HG02610 (cell line): ENCODE results near the gene RSPH1.
A peak's percentile ranks its signal among the peaks of the same experiment; 100 is the strongest.

Experiments
- ATAC-seq: cut with Tn5 transposase; IDR thresholded peaks from one replicate; pipeline ENCODE4 v1.9.1; 2021; ENCODE audit warnings: mild to moderate bottlenecking, moderate library complexity; ENCODE audit not compliant: unreplicated experiment

The RSPH1 gene

GRCh38 chr21:42532466-42533181, 36.6 kb upstream of the RSPH1 start:
- no peak for ATAC-seq

GRCh38 chr21:42531771-42532170, 35.7 kb upstream of the RSPH1 start:
- no peak for ATAC-seq

- no peak for ATAC-seq
Measured at GRCh38 chr21:42530167-42530518, 34.1 kb upstream of the RSPH1 start.

- ATAC-seq, result peak; percentile 35
Measured at GRCh38 chr21:42527489-42528158, 31.6 kb upstream of the RSPH1 start.

- ATAC-seq, result no peak
Measured at GRCh38 chr21:42527127-42527488, 31.1 kb upstream of the RSPH1 start.

- ATAC-seq, result no peak
Measured at GRCh38 chr21:42526379-42526727, 30.3 kb upstream of the RSPH1 start.

- ATAC-seq, result no peak
Measured at GRCh38 chr21:42525676-42526378, 29.8 kb upstream of the RSPH1 start.

- peak; percentile 11 for ATAC-seq
Measured at GRCh38 chr21:42525029-42525581, 29.1 kb upstream of the RSPH1 start.

- ATAC-seq, result peak; percentile 63
Measured at GRCh38 chr21:42524341-42525028, 28.5 kb upstream of the RSPH1 start.

- no peak for ATAC-seq
Measured at GRCh38 chr21:42523941-42524340, 27.9 kb upstream of the RSPH1 start.

GRCh38 chr21:42523211-42523610, 27.2 kb upstream of the RSPH1 start:
- no peak for ATAC-seq

GRCh38 chr21:42522771-42523170, 26.7 kb upstream of the RSPH1 start:
- ATAC-seq, result no peak

GRCh38 chr21:42522271-42522670, 26.2 kb upstream of the RSPH1 start:
- no peak for ATAC-seq

- ATAC-seq, result no peak
Measured at GRCh38 chr21:42521805-42522204, 25.8 kb upstream of the RSPH1 start.

- no peak for ATAC-seq
Measured at GRCh38 chr21:42521384-42521783, 25.4 kb upstream of the RSPH1 start.

- ATAC-seq, result no peak
Measured at GRCh38 chr21:42520628-42521253, 24.7 kb upstream of the RSPH1 start.

GRCh38 chr21:42518626-42519025, 22.6 kb upstream of the RSPH1 start:
- ATAC-seq, result no peak

- ATAC-seq, result no peak
Measured at GRCh38 chr21:42518215-42518614, 22.2 kb upstream of the RSPH1 start.

GRCh38 chr21:42515708-42516502, 19.9 kb upstream of the RSPH1 start:
- no peak for ATAC-seq

- no peak for ATAC-seq
Measured at GRCh38 chr21:42514883-42515228, 18.8 kb upstream of the RSPH1 start.
